ENCODE data around the gene AK1. TPM values are rescaled to one million over a fixed set of nuclear protein-coding genes. Genes with fewer than 3 reads are reported as not detected.

The AK1 gene
- total RNA-seq, 2 experiments from 2014 or later: 46.7 to 52.6 TPM

- DNase-seq: peak in 2 of 14 experiments; percentile 33 to 50
- TF ChIP-seq CTCF (IDR thresholded peaks at IDR 0.05): no peak
- Histone ChIP-seq H3K4me1 (ENCODE audit: insufficient read depth, low read length) (peaks cover 51% of the 10 kb centered on the region), H3K9me3 (ENCODE audit: control insufficient read depth in 1 of 2, insufficient read depth in 1 of 2, low read length in 2 of 2) (no peaks in the 10 kb centered on the region), H3K27ac (ENCODE audit: low read depth in 1 of 2, low read length in 2 of 2) (peak overlapping the region in 1 of 2 donors; percentile 79), H3K4me3 (ENCODE audit: low read length) (no peak overlapping the region), H3K27me3 (ENCODE audit: control insufficient read depth in 1 of 2, insufficient read depth in 2 of 2, low read length in 2 of 2) (no peaks in the 10 kb centered on the region), H3K36me3 (ENCODE audit: insufficient read depth, low read length) (no peaks in the 10 kb centered on the region)
- Mint-ChIP-seq H3K27me3 (no peaks in the 10 kb centered on the region), H3K36me3 (ENCODE audit: low read depth) (peaks cover 4% of the 10 kb centered on the region), H3K27ac (peak overlapping the region; percentile 87), H3K4me1 (ENCODE audit: low read depth) (peaks cover 42% of the 10 kb centered on the region), H3K4me3 (peak overlapping the region; percentile 39), H3K9me3 (no peaks in the 10 kb centered on the region)
- ChIA-PET POLR2A (interaction anchor here (0.7 to 2.6 kb wide), 10 partner anchors 10 to 147 kb away, joined by 3 to 12 read pairs (median 4); partner anchors contain the start of genes CDK9, ENG, FPGS and TTC16), CTCF (interaction anchor here (0.6 to 1.1 kb wide), 2 partner anchors 31 to 43 kb away, joined by 3 to 4 read pairs; no protein-coding TSS in a partner anchor)
- ATAC-seq (ENCODE audit: poor library complexity): no peak
- intact Hi-C loops (cut with DNase I, micrococcal nuclease): loop anchor here in 1 of 2 experiments (5.0 kb wide), 1 partner anchor 34 kb away; the partner anchor contains the start of gene ST6GALNAC6
Measured at GRCh38 chr9:127863191-127863621, 14.3 kb downstream of the AK1 start.

GRCh38 chr9:127862075-127863011 lies 15.1 kb downstream of the AK1 start:
- intact Hi-C loops (cut with DNase I, micrococcal nuclease): loop anchor here in 1 of 2 experiments (5.0 kb wide), 1 partner anchor 35 kb away; the partner anchor contains the start of gene ST6GALNAC6

More at GRCh38 chr9:127862075-127863011, 15.1 kb downstream of the AK1 start:
- peak overlapping the region; percentile 67 to 79 for H3K27ac ChIP-seq (ENCODE audit: low read depth in 1 of 2, low read length in 2 of 2)
- CTCF ChIA-PET: interaction anchor here (1.0 to 1.1 kb wide), 2 partner anchors 7 to 44 kb away, joined by 3 to 4 read pairs; no protein-coding TSS in a partner anchor
- ATAC-seq (ENCODE audit: poor library complexity): peak; percentile 51
- H3K27me3 ChIP-seq (ENCODE audit: control insufficient read depth in 1 of 2, insufficient read depth in 2 of 2, low read length in 2 of 2): no peaks in the 10 kb centered on the region
- no peaks in the 10 kb centered on the region for H3K9me3 ChIP-seq (ENCODE audit: control insufficient read depth in 1 of 2, insufficient read depth in 1 of 2, low read length in 2 of 2)
- Mint-ChIP-seq H3K4me3 (peak overlapping the region; percentile 39), H3K4me1 (ENCODE audit: low read depth) (peaks cover 42% of the 10 kb centered on the region), H3K36me3 (ENCODE audit: low read depth) (peaks cover 4% of the 10 kb centered on the region), H3K9me3 (no peaks in the 10 kb centered on the region), H3K27me3 (no peaks in the 10 kb centered on the region), H3K27ac (peak overlapping the region; percentile 87)
- H3K4me3 ChIP-seq (ENCODE audit: low read length): no peak overlapping the region
- TF ChIP-seq CTCF (IDR thresholded peaks at IDR 0.05): no peak
- H3K36me3 ChIP-seq (ENCODE audit: insufficient read depth, low read length): no peaks in the 10 kb centered on the region
- H3K4me1 ChIP-seq (ENCODE audit: insufficient read depth, low read length): peaks cover 59% of the 10 kb centered on the region
- DNase-seq: peak in 13 of 14 experiments; percentile 24 to 87 (median 54)
- POLR2A ChIA-PET: interaction anchor here (0.7 to 2.6 kb wide), 12 partner anchors 9 to 146 kb away, joined by 3 to 12 read pairs (median 4); partner anchors contain the start of genes CDK9, ENG, FPGS and ST6GALNAC4

All from CD4-positive, alpha-beta T cell (primary cell).